Epithelial cell of prostate (primary cell): Measurements from ENCODE around the gene LTBP1.

ENCODE experiments used
- DNase-seq: peaks from one replicate; pipeline ENCODE4 v3.0.0-alpha.2; 2011; ENCODE audit warnings: low read depth, low spot score
- H3K27ac ChIP-seq: fragments of 450-650 bp; 2 replicates; pipeline ENCODE4 v1.5.1; 2017; ENCODE audit warnings: mild to moderate bottlenecking

The LTBP1 gene

GRCh38 chr2:33104052-33104623 lies 157.4 kb downstream of the LTBP1 start:
- peak overlapping the region; percentile 4 for H3K27ac ChIP-seq

GRCh38 chr2:33104726-33105125 lies 158.0 kb downstream of the LTBP1 start:
- H3K27ac ChIP-seq, result peak overlapping the region; percentile 4
- DNase-seq, result no peak

More at GRCh38 chr2:33104052-33104623, 157.4 kb downstream of the LTBP1 start:
- DNase-seq, result no peak

GRCh38 chr2:33106115-33106514 lies 159.4 kb downstream of the LTBP1 start:
- DNase-seq, result no peak

GRCh38 chr2:33107690-33108482 lies 161.1 kb downstream of the LTBP1 start:
- DNase-seq, result no peak
- H3K27ac ChIP-seq, result no peak overlapping the region

More at GRCh38 chr2:33106115-33106514, 159.4 kb downstream of the LTBP1 start:
- no peak overlapping the region for H3K27ac ChIP-seq

GRCh38 chr2:33108483-33109443 lies 162.0 kb downstream of the LTBP1 start:
- H3K27ac ChIP-seq, result no peak overlapping the region
- no peak for DNase-seq

GRCh38 chr2:33110461-33110860 lies 163.7 kb downstream of the LTBP1 start:
- H3K27ac ChIP-seq, result no peak overlapping the region
- DNase-seq, result no peak

GRCh38 chr2:33111002-33111446 lies 164.3 kb downstream of the LTBP1 start:
- no peak for DNase-seq
- no peak overlapping the region for H3K27ac ChIP-seq

- H3K27ac ChIP-seq, result no peak overlapping the region
- DNase-seq, result no peak
Measured at GRCh38 chr2:33115196-33115595, 168.4 kb downstream of the LTBP1 start.

- no peak overlapping the region for H3K27ac ChIP-seq
- no peak for DNase-seq
Measured at GRCh38 chr2:33115728-33116127, 169.0 kb downstream of the LTBP1 start.

- H3K27ac ChIP-seq, result no peak overlapping the region
- no peak for DNase-seq
Measured at GRCh38 chr2:33116799-33117198, 170.0 kb downstream of the LTBP1 start.

GRCh38 chr2:33118651-33119050 lies 171.9 kb downstream of the LTBP1 start:
- DNase-seq, result no peak

GRCh38 chr2:33121416-33121815 lies 174.7 kb downstream of the LTBP1 start:
- DNase-seq, result no peak
- H3K27ac ChIP-seq, result no peak overlapping the region

More at GRCh38 chr2:33118651-33119050, 171.9 kb downstream of the LTBP1 start:
- no peak overlapping the region for H3K27ac ChIP-seq

GRCh38 chr2:33121925-33122324 lies 175.2 kb downstream of the LTBP1 start:
- H3K27ac ChIP-seq, result no peak overlapping the region
- DNase-seq, result no peak

- H3K27ac ChIP-seq, result no peak overlapping the region
- no peak for DNase-seq
Measured at GRCh38 chr2:33122726-33123125, 176.0 kb downstream of the LTBP1 start.

- DNase-seq, result peak; percentile 40
- H3K27ac ChIP-seq, result no peak overlapping the region
Measured at GRCh38 chr2:33123216-33123615, 176.5 kb downstream of the LTBP1 start.

- no peak overlapping the region for H3K27ac ChIP-seq
- no peak for DNase-seq
Measured at GRCh38 chr2:33126552-33126951, 179.8 kb downstream of the LTBP1 start.

GRCh38 chr2:33126958-33127357 lies 180.2 kb downstream of the LTBP1 start:
- DNase-seq, result no peak
- H3K27ac ChIP-seq, result peak overlapping the region; percentile 20

- DNase-seq, result no peak
Measured at GRCh38 chr2:33129263-33130053, 182.7 kb downstream of the LTBP1 start.

GRCh38 chr2:33130054-33130447 lies 183.3 kb downstream of the LTBP1 start:
- no peak overlapping the region for H3K27ac ChIP-seq
- no peak for DNase-seq

More at GRCh38 chr2:33129263-33130053, 182.7 kb downstream of the LTBP1 start:
- no peak overlapping the region for H3K27ac ChIP-seq

GRCh38 chr2:33130544-33130943 lies 183.8 kb downstream of the LTBP1 start:
- no peak for DNase-seq
- H3K27ac ChIP-seq, result no peak overlapping the region
